Endothelial cell of umbilical vein (primary cell): ENCODE results near the gene CPEB1.

Experiments
- CTCF ChIP-seq, 2 donors: IDR thresholded peaks; 1 replicate in 1 of 2; 2 replicates in 1 of 2; pipeline ENCODE4 v1.5.1; 2011; ENCODE audit warnings: low read length in 2 of 2, mild to moderate bottlenecking in 2 of 2, moderate library complexity in 2 of 2, control low read depth in 1 of 2, inconsistent platforms in 1 of 2, low read depth in 1 of 2; ENCODE audit not compliant: insufficient read depth in 1 of 2; ENCODE audit errors: extremely low read depth in 1 of 2
- MAX ChIP-seq: IDR thresholded peaks from 2 replicates; pipeline ENCODE4 v1.6.1; 2011; ENCODE audit not compliant: insufficient read depth, insufficient read length

GRCh38 chr15:82587805-82588204 is 59.4 kb downstream of the CPEB1 start:
- TF ChIP-seq CTCF (IDR thresholded peaks at IDR 0.05; ENCODE audit: extremely low read depth in 1 of 2, insufficient read depth in 1 of 2, low read depth in 1 of 2, low read length in 2 of 2) (no peak), MAX (no peak)
